Measurements from ENCODE around the gene MCF2L.
A peak's percentile ranks its signal among the peaks of the same experiment; 100 is the strongest.
"Not testable (repeated sequence)": the region's sequence is repeated elsewhere in the genome, so short reads cannot be mapped to it uniquely, and the experiment has no call there.

The MCF2L gene

DNA sequence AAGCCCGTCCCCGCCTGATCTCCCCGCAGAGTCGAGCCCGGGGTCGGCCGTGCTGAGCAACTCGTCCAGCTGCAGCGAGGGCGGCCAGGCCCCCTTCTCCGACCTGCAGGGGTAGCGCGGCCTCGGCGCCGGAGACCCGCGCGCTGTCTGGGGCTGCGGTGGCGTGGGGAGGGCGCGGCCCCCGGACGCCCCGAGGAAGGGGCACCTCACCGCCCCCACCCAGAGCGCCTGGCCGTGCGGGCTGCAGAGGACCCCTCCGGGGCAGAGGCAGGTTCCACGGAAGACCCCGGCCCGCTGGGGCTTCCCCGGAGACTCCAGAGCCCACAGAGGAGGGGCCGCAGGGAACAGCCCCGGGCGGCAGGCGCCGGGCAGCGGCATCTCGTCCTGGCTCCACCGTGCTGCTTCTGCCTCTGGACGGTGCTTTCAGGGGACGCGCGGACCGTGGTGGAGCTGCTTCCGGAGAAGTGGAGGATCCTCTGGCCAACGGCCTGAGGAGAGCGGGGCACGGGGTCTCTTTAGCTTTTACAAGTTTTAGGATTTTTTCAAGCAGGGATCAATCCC is 127.8 kb downstream of the MCF2L start:
- no peak for DNase-seq (ENCODE audit: low read depth)

DNA sequence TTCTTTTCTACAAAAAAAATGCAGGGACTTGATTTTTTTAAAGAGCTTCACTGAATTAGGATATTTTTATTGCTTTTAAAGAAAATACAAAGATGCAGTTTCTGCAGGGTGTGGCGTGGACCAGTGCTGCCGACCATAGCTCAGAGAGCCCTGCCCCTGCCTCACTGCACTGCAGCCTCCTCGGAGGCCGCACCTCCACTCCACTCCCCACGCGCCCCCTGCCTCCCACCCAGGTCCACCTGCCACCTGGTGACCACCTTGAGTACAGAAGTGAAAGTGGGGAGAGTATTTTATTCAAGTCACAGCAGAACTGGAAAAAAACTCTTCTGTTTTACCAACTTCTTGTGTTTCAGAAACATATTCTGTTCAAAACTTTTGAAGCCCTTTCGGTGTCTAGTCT is 128.6 kb downstream of the MCF2L start:
- no peak for DNase-seq (ENCODE audit: low read depth)

DNA sequence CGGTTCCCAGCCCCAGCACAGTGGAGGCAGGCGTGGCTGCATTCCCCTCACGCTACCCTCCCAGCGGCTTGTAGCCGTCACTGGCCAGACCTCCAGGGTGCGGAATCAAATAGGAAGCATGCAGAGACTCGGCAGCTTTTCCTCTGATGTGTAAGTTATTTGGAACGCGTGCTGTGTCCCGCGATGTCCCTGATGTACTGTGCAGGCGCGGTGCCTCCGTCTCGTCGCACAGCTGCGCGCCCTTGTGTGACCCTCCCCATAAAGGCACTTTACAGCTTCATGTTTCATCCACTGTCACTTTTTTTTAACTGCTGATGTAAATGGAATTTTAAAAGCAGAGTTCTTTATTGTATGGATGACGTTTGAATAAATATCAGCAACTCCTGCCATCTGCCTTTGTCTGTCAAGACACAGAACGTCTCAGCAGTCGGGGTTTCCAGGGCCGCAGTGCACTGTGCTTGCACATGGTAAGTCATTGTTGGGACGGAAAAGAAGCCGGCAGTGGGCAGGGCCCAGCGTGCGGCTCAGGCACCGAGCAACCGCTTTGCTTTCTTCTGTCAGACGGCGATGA is 129.2 kb downstream of the MCF2L start:
- peak; percentile 44 for DNase-seq (ENCODE audit: low read depth)

DNA sequence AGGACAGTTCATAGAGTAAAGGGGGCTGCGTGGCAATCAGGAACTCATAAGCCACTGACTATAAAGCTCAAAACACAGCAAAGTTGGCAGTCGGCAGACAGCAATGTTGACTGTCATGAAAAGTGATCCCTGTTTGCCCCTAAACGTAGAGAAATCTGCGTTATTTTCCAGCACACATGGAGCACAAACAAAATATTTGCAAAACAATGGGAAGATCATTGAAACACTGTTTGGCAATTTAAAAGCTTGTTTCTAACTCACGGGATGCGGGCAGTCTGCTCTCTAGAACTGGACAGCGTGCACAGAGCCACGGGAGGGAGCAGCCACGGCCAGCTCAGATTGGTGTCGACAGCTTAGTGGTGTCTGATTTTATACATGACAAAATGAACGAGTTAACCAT is 130.1 kb downstream of the MCF2L start:
- DNase-seq (ENCODE audit: low read depth) = no peak

DNA sequence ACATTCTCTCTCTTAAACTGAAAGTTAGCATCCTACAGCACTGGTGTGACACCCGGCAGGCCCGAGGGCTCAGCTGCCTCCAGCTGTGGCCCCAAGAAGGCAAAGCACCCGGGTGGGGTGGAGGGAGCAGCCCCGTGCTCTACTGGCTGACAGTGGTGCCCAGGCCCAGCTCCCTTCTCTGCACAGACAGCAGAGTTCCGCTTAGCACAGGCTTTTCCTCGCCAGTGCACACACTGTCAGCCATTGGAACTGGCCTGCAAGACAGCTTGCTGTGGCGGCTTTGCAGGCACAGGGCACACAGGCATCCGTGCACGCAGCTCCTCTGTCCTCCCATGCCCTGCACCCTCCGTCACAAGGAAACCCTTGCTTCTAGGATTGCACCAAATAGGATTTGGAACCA is 133.3 kb downstream of the MCF2L start:
- DNase-seq (ENCODE audit: low read depth) = not testable (repeated sequence)

DNA sequence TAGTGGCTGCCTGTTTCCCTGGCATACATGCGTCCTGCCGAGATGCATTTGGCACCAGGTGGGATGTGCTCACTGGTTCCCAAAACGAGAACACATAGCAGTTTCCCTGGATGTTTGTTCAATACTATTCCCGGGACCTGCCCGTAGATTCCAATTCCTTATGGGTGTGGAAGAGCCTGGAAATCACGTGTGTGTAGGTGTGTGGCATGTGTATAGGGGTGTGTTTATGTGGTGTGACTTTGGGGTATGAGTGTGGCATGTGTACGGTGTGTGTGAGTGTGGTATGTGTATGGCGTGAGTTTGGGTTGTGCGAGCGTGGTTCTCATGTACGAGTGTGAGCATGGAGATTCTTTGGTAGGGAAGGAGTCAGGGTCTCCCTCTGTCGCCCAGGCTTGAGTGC is 133.7 kb downstream of the MCF2L start:
- DNase-seq (ENCODE audit: low read depth) = no peak

DNA sequence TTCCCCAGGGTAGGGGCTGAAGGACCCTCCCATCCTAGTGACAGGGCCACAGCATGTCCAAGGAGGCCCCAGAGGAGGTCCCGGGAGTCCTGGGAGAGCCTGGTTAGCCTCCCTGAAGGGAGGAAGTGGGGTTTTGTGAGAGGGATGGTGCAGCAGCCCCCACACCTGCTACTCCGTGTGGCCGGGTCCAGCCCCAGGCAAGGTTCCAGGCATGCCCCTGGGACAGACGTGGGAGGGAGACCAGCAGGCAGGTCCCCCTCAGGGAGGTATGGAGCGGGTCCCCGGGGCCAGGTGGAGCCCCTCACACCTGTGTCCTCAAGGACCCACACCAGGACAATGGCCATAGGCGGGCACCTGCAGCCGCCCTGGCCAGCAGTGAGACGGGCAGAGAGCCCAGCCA is 134.6 kb downstream of the MCF2L start:
- DNase-seq (ENCODE audit: low read depth) = no peak

DNA sequence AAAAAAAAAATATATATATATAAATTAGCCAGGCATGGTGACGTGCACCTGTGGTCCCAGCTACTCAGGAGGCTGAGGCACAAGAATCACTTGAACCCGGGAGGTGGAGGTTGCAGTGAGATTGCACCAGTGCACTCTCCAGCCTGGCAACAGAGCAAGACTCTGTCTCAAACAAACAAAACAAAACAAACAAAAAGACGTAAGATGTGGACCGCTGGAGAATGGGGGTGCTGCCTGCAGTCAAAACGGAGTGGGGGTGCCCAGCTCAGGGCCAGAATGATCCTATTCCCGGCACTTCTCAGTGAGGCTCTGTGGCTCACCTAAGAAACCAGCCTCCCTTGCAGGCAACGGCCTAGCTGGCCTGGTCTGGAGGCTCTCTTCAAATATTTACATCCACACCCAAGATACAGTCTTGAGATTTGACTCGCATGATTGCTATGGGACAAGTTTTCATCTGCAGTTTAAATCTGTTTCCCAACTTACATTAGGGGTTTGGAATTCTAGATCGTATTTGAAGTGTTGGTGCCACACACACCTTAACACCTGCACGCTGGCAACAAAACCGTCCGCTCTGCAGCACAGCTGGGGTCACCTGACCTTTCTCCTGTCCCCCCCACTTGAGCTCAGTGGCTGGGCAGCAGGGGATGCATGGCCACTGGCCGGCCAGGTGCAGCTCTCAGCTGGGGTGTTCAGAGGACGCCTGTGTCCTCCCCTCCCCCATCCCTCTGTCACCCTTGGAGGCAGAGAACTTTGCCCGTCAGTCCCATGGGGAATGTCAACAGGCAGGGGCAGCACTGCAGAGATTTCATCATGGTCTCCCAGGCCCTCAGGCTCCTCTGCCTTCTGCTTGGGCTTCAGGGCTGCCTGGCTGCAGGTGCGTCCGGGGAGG is 136.3 kb downstream of the MCF2L start, which contains the start of gene F7:
Gene F7, plus strand, starts transcription at position 760 of the 889 bp plus-strand sequence. Its CDS starts 51 bp downstream, at position 811.
- DNase-seq (ENCODE audit: low read depth) = no peak

DNA sequence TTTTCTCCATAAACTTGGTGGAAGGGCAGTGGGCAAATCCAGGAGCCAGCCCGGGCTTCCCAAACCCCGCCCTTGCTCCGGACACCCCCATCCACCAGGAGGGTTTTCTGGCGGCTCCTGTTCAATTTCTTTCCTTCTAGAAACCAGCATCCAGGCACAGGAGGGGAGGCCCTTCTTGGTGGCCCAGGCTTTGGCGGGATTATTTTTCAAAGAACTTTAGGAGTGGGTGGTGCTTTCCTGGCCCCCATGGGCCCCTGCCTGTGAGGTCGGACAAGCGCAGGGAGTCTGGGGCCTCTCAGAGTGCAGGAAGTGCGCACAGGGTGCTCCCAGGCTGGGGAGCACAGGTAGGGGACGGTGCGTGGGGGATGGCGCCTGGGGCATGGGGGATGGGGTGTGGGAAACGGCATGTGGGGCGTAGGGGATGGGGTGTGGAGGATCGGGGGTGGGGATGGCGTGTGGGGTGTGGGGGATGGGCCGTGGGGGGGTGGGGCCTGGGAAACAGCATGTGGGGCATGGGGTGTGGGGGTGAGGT is 137.0 kb downstream of the MCF2L start:
- DNase-seq (ENCODE audit: low read depth) = no peak

DNA sequence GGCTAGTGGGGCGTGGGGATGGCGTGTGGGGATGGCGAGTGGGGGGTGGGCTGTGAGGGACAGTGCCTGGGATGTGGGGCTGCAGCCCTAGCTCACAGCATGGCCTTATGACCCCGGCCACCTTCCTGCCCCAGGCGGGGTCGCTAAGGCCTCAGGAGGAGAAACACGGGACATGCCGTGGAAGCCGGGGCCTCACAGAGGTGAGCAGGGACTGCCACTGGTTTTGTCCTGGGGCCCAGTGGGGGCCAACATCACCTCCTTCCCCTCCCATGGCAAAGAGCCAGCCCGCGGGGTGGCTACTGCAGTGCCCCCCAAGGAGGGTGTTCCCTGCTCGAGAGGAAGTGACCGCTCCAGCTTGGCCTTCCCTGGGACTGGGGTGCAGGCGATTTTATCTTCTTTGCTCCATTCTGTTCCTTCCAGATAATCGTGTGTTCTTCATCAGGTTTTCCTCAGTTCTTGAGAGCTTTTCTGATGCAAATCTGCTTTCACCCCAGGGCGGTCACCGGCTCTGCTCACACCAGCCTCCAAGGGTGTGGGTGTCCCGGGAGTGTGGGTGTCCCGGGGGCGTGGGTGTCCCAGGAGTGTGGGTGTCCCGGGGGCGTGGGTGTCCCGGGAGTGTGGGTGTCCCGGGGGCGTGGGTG is 137.8 kb downstream of the MCF2L start:
- no peak for DNase-seq (ENCODE audit: low read depth)

DNA sequence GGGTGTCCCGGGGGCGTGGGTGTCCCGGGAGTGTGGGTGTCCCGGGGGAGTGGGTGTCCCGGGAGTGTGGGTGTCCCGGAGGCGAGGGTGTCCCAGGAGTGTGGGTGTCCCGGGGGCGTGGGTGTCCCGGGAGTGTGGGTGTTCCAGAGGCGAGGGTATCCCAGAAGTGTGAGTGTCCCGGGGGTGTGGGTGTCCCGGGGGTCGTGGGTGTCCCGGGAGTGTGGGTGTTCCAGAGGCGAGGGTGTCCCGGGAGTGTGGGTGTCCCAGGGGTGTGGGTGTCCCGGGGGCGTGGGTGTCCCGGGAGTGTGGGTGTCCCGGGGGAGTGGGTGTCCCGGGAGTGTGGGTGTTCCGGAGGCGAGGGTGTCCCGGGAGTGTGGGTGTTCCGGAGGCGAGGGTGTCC is 139.5 kb downstream of the MCF2L start:
- not testable (repeated sequence) for DNase-seq (ENCODE audit: low read depth)

DNA sequence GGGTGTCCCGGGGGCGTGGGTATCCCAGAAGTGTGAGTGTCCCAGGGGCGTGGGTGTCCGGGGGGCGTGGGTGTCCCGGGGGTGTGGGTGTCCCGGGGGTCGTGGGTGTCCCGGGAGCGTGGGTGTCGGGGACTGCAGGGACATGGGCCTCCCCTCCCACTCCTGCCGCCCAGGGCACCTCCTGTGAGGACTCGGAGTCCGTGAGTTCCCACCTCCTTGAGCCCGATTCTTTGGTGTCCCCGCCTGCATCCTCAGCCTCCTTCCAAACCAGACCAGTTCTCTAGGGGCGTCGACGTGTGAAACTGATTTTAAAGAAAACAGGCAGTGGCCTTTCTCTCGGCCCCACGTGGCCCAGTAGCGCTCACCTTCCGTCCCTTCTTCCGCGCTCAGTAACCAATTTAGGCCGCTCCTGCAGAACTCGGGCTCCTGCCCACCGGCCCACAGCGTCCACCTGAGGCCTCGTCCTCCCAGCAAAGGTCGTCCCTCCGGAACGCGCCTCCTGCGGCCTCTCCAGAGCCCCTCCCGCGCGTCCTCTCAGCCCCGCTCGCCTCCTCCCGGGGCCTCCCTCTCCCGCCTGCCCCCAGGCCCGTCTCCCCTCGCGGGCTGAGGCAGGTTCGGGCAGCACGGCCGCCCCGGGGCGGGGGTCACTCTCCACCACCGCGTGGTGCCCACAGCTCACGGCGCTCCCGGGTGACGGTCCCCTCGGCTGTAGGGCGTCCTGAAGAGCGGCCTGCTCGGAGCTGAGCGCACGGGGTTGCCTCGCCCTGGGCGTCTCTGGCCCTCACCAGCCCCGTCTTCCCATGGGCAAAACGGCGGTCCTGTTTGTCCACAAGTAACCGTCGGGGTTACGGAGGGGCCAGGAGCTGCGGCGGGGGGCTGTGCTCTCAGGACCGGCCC is 140.4 kb downstream of the MCF2L start:
- no peak for DNase-seq (ENCODE audit: low read depth)

DNA sequence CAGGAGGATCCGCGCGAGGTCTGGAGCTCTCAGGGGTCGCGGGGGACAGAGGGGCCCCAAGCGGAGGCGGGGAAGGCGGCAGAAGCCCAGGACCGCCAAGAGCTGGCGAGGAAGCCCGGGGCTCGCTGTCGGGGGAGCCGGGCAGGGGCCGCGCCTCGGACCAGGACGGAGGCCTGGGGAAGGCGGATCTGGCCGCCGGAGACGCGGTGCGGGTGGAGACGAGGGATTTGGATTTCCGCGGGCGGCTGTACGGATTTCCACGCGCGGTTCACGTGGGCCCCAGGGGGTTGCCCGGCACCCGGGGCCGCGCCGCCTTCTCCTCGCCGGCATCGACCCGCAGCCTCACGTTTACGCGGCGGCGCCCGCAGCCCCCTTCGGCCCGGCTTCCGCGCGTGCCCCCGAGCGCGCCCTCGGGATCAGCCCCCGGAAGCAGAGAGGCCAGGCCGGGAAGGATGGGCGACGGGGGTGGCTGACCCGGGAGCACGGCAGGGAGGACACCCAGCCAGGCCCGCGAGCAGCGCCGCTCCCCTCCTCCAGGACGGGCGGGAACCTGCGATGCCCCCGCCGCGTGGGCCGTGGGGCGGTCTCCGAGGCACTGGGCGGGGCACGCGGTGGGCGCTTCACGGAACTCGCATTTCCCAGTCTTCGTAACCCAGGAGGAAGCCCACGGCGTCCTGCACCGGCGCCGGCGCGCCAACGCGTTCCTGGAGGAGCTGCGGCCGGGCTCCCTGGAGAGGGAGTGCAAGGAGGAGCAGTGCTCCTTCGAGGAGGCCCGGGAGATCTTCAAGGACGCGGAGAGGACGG is 141.2 kb downstream of the MCF2L start:
- DNase-seq (ENCODE audit: low read depth) = no peak

DNA sequence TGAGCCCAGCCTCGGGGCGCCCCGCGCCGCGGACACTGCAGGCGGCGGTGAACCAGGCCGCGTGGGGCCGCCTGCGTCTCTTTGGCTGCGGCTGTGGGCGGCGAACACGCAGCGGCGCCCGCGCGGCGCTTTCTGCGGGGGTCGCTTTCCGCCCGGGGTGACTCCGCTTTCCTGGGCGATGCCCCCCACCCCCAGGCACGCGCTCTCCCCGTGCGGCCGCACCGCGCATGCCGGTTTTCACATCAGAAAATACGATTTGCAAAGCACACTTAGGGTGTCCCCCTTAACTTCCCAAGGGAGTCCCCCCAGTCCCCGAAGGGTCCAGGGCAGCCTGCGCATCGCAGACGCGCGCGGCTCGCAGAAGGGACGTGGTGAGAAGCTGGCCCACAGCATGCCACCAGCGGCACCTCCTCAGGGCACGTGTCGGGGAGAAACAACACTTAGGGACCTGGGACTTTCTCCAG is 141.9 kb downstream of the MCF2L start:
- no peak for DNase-seq (ENCODE audit: low read depth)

DNA sequence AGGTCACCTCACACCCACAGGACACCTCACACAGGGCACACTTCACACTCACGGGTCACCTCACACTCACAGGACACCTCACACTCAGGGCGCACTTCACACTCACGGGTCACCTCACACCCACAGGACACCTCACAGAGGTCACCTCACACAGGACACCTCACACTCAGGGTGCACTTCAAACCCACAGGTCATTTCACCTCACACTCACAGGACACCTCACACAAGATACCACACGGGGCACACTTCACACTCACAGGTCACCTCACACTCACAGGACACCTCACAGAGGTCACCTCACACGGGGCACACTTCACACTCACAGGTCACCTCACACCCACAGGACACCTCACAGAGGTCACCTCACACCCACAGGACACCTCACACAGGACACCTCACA is 142.8 kb downstream of the MCF2L start:
- not testable (repeated sequence) for DNase-seq (ENCODE audit: low read depth)

DNA sequence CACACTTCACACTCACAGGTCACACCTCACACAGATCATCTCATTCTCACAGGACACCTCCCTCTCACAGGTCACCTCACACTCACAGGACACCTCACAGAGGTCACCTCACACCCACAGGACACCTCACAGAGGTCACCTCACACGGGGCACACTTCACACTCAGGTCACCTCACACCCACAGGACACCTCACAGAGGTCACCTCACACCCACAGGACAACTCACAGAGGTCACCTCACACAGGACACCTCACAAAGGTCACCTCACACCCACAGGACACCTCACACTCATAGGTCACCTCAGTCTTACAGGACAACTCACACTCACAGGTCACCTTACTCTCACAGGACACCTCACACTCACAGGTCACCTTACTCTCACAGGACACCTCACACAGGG is 143.5 kb downstream of the MCF2L start:
- DNase-seq (ENCODE audit: low read depth) = not testable (repeated sequence)

DNA sequence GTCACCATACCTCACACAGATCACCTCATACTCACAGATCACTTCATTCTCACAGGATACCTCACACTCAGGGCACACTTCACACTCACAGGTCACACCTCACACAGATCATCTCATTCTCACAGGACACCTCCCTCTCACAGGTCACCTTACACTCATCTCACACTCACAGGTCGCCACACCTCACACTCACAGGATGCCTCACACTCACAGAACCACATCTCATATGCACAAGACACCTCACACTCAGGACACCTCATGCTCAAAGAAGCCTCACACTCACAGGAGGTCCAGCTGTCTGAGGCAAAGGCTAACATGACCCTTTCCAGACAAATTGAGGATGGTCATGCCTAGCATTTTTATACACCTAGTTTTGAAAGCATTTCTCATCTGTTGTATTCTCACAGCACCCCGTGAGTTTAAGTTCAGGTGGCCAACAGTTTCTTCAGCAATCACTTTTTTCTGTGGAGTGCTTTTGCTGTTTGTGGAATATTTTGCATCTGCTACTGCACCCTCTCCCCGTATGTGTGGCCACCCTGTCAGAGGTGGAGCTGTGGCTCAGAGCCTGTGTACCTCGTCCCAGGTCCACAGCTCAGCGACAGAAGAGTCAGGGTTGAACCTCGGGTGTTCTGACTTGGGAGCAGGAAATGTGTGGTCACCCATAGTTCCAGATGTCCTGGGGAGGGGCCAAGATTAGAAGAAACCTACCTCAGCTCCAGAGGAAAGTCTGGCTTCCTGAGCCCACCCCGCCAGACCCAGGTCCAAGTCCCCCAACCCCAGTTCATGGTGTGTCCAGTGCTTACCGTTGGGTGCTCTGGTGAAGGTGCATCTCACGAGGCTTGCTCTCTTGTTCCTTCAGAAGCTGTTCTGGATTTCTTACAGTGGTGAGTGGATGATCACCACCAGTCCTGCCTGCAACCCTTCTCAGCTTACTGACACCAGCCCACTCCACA is 144.2 kb downstream of the MCF2L start:
- DNase-seq (ENCODE audit: low read depth) = no peak

DNA sequence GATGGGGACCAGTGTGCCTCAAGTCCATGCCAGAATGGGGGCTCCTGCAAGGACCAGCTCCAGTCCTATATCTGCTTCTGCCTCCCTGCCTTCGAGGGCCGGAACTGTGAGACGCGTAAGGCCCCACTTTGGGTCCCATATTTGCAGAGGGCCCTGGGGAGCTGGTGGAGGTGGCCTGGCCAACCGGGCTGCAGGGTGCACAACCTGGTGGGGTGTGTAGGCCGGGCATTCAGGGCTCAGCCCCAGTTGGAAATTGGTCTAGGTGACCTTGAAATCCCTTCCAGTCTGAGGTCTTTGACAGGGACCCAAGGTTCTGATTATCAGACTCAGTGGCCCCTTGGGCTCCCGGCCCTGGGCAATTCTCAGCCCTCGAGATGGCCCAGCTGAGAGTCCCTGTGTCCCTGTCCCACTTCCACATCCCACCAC is 144.8 kb downstream of the MCF2L start:
- no peak for DNase-seq (ENCODE audit: low read depth)
